HepG2 (cell line): ENCODE results near the gene ACOXL. TPM values are rescaled to one million over a fixed set of nuclear protein-coding genes. Genes with fewer than 3 reads are reported as not detected.

Source experiments
- ATAC-seq: fragments of 200-7000 bp; cut with Tn5 transposase; 3 replicates; pipeline ENCODE4 v1.9.1; 2020; ENCODE audit warnings: mild to moderate bottlenecking, moderate library complexity
- BruUV-seq: library from RNA; stranded (reverse); fragments of 400-500 nt; replicated peaks from 2 replicates; lab custom pipeline; 2021; lab: Mats Ljungman, UMichigan
- CTCF ChIA-PET: fragments of 300-600 bp; formaldehyde crosslinking; extraction: SDS; loops from one replicate; lab custom pipeline; 2021; ENCODE audit warnings: low total read pairs, inconsistent platforms, low intra/inter-chr PET ratio; lab: Yijun Ruan, JAX
- POLR2A ChIA-PET: fragments of 350-600 bp; sonication (Branson Sonifier 250); formaldehyde crosslinking; loops from one replicate; lab custom pipeline; 2020; ENCODE audit warnings: antibody characterized with exemption, inconsistent platforms; lab: Yijun Ruan, JAX
- DNase-seq: peaks from one replicate; pipeline ENCODE4 v3.0.0-alpha.2; 2015; ENCODE audit warnings: low spot score
- FAIRE-seq: peaks from 3 replicates; lab custom pipeline; 2011; peaks lifted over from hg19 to GRCh38; lab: Jason Lieb, UNC
- H2AFZ ChIP-seq: one replicate; pipeline ENCODE4 v1.6.1; 2011; ENCODE audit warnings: low read length, inconsistent platforms
- H3K27ac ChIP-seq: fragments of 300-600 bp; 3 replicates; pipeline ENCODE4 v1.8.0; 2011; ENCODE audit warnings: mixed run types, mild to moderate bottlenecking, mixed read lengths, low read length, inconsistent platforms; ENCODE audit not compliant: insufficient read depth; ENCODE audit errors: extremely low read length
- H3K27me3 ChIP-seq, 2 experiments: fragments of 200-600 bp in 1 of 2; 2 replicates in 1 of 2; 3 replicates in 1 of 2; pipeline versions ENCODE4 v1.6.0 to v1.8.0; 2011; ENCODE audit warnings: low read length in 2 of 2, mild to moderate bottlenecking in 2 of 2, moderate library complexity in 2 of 2, inconsistent platforms in 1 of 2; ENCODE audit not compliant: insufficient read depth in 2 of 2, control insufficient read depth in 1 of 2
- H3K36me3 ChIP-seq, 2 experiments: fragments of 200-600 bp in 1 of 2; replicated peaks in 1 of 2; 2 replicates in 1 of 2; 3 replicates in 1 of 2; pipeline versions ENCODE4 v1.5.1 to v1.8.0; 2011; ENCODE audit warnings: low read length in 2 of 2, inconsistent platforms in 1 of 2; ENCODE audit not compliant: insufficient read depth in 2 of 2, control insufficient read depth in 1 of 2
- H3K4me1 ChIP-seq: 2 replicates; pipeline ENCODE4 v1.5.1; 2012; ENCODE audit warnings: low read length, inconsistent platforms; ENCODE audit not compliant: insufficient read depth
- H3K4me2 ChIP-seq: 2 replicates; pipeline ENCODE4 v1.6.0; 2011; ENCODE audit warnings: low read depth, low read length, inconsistent platforms
- H3K4me3 ChIP-seq, 3 experiments: fragments of 200-600 bp in 1 of 3; sonication (generic), shearing (Covaris generic) in 1 of 3; replicated peaks in 1 of 3; 2 replicates each; pipeline ENCODE4 v1.5.1; 2011 to 2016; ENCODE audit warnings: low read length in 3 of 3, inconsistent platforms in 2 of 3, low read depth in 2 of 3, mild to moderate bottlenecking in 2 of 3, control low read depth in 1 of 3, mixed read lengths in 1 of 3; ENCODE audit not compliant: insufficient read depth in 1 of 3
- H3K79me2 ChIP-seq: one replicate; pipeline ENCODE4 v1.6.1; 2011; ENCODE audit warnings: low read length, inconsistent platforms; ENCODE audit not compliant: insufficient read depth
- H3K9ac ChIP-seq: 2 replicates; pipeline ENCODE4 v1.6.0; 2011; ENCODE audit warnings: mild to moderate bottlenecking, low read depth, low read length, inconsistent platforms; ENCODE audit not compliant: insufficient read depth
- H3K9me3 ChIP-seq: 2 replicates; pipeline ENCODE4 v1.5.1; 2012; ENCODE audit warnings: mild to moderate bottlenecking, low read length
- H4K20me1 ChIP-seq: 2 replicates; pipeline ENCODE4 v1.6.0; 2011; ENCODE audit warnings: inconsistent platforms, mild to moderate bottlenecking, low read length, moderate library complexity; ENCODE audit not compliant: insufficient read depth
- GPBP1L1 ChIP-seq: sonication (generic); formaldehyde crosslinking; IDR thresholded peaks from 2 replicates; pipeline ENCODE4 v1.5.0; 2020; ENCODE audit warnings: mild to moderate bottlenecking, missing genetic modification reagents
- KDM6A ChIP-seq: IDR thresholded peaks from 2 replicates; pipeline ENCODE4 v1.6.1; 2016; ENCODE audit warnings: low read depth
- POLR2G ChIP-seq: fragments of 200-400 bp; formaldehyde crosslinking; IDR thresholded peaks from 2 replicates; pipeline ENCODE4 v1.6.1; 2018; ENCODE audit warnings: mild to moderate bottlenecking, low read depth, low read length, moderate library complexity
- SNRNP70 ChIP-seq: fragments of 200-400 bp; formaldehyde crosslinking; IDR thresholded peaks from 2 replicates; pipeline ENCODE4 v1.6.1; 2017; ENCODE audit warnings: mild to moderate bottlenecking, low read depth, low read length, moderate library complexity
- STAT5B ChIP-seq: sonication (generic); formaldehyde crosslinking; IDR thresholded peaks from 2 replicates; pipeline ENCODE4 v1.4.0; 2020; ENCODE audit warnings: missing genetic modification reagents
- ZBED4 ChIP-seq: sonication (generic); formaldehyde crosslinking; IDR thresholded peaks from 2 replicates; pipeline ENCODE4 v1.4.0; 2020; ENCODE audit warnings: missing genetic modification reagents, borderline replicate concordance
- ZNF34 ChIP-seq: sonication (generic); formaldehyde crosslinking; IDR thresholded peaks from 2 replicates; pipeline ENCODE4 v1.4.0; 2020; ENCODE audit warnings: mild to moderate bottlenecking, missing genetic modification reagents, borderline replicate concordance
- ZNF83 ChIP-seq: sonication (generic); formaldehyde crosslinking; IDR thresholded peaks from 2 replicates; pipeline ENCODE4 v1.4.0; 2020; ENCODE audit warnings: missing genetic modification reagents, mild to moderate bottlenecking, borderline replicate concordance
- ZNF878 ChIP-seq: sonication (generic); formaldehyde crosslinking; IDR thresholded peaks from 2 replicates; pipeline ENCODE4 v1.8.1; 2023; ENCODE audit warnings: mild to moderate bottlenecking, missing genetic modification reagents, moderate library complexity
- ZNF883 ChIP-seq: sonication (generic); formaldehyde crosslinking; IDR thresholded peaks from 2 replicates; pipeline ENCODE4 v1.5.1; 2020; ENCODE audit warnings: mild to moderate bottlenecking, missing genetic modification reagents; ENCODE audit errors: not compliant biosample characterization
- WGBS: methylation state at CpG from one replicate; pipeline ENCODE4 v1.1.6; 2017; ENCODE audit warnings: low lambda C conversion rate; 5-methylcytosine and 5-hydroxymethylcytosine counted together
- in situ Hi-C: cut with HindIII; loops from 2 replicates; pipeline ENCODE4 v1.10.0; 2017; ENCODE audit warnings: low pct_unique_long_range_greater_than_20kb; ENCODE audit not compliant: extremely low pct_ligation_motif_present
- intact Hi-C: fragments of 100-400 bp; cut with micrococcal nuclease; formaldehyde crosslinking; loops from one replicate; pipeline ENCODE4 v1.10.0; 2022; ENCODE audit not compliant: unreplicated experiment
- polyA plus RNA-seq, 8 experiments: library from polyadenylated mRNA; depleted of rRNA in 3 of 8; stranded (reverse) in 7 of 8; unstranded in 1 of 8; fragments of >200 nt; fragmentation: Illumina TruSeq in 4 of 8; extraction: Trizol in 4 of 8; gene quantifications; 2 replicates each; pipeline versions ENCODE4 v1.2.1 to v1.2.3, GENCODE V29; 2011 to 2016; ENCODE audit warnings: low read depth in 4 of 8, missing spikeins in 1 of 8, mixed read lengths in 1 of 8; ENCODE audit not compliant: insufficient read depth in 1 of 8
- total RNA-seq, 5 experiments: library from RNA; depleted of rRNA; stranded (reverse); fragments of >200 nt; fragmentation: Illumina TruSeq; extraction: Trizol; gene quantifications; 2 replicates each; pipeline ENCODE4 v1.2.3, GENCODE V29; 2016; ENCODE audit warnings: low read depth in 1 of 5
- TF ChIP-seq, protein P1 (sequence below): sonication (generic); formaldehyde crosslinking; IDR thresholded peaks from 2 replicates; pipeline ENCODE4 v1.8.0; 2022; ENCODE audit warnings: mild to moderate bottlenecking, missing genetic modification reagents, moderate library complexity
- TF ChIP-seq, protein P2 (sequence below): sonication (generic); formaldehyde crosslinking; IDR thresholded peaks from 2 replicates; pipeline ENCODE4 v1.4.0; 2020; ENCODE audit warnings: missing genetic modification reagents

The ACOXL gene
- total and polyA plus RNA-seq, 2 of the 13 experiments (the other 11 are each of a cell fraction or from before 2014, with no cell fraction given), result not detected

- in situ Hi-C loops, result no loop called here
- 6% methylated on average over 4 of the region's 4 CpGs for WGBS
Observed at GRCh38 chr2:110998311-110998710, 265.9 kb downstream of the ACOXL start.

DNA sequence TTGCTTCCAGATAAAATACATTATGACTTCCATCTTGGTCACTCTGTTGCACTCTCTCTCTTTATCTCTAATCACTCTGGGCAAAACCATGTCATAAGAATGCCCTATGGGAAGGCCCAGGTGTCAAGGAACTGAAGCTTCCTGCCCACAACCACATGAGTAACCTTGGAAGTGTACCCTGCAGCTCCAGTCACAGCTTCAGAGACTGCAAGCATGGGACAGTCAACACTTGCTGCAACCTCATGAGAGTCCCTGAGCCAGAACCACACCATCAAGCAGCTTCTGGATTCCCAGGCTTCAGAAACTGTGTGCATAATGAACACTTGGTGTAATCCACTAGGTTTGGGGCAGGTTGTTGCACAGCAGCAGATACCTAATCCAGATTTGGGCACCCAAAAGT, 267.3 kb downstream of the ACOXL start:
- H3K9me3 ChIP-seq, result no peaks in the 10 kb centered on the region
- no TSS peak for BruUV-seq
- DNase-seq (no peak), ATAC-seq (no peak), FAIRE-seq (no peak)
- H4K20me1 ChIP-seq, result no peaks in the 10 kb centered on the region
- no peak overlapping the region for H3K9ac ChIP-seq
- no peak overlapping the region for H3K27ac ChIP-seq
- intact Hi-C loops, result no loop called here
- peaks cover 0 to 32% of the 10 kb centered on the region in 2 experiments; a peak in 3 of 5 replicates for H3K27me3 ChIP-seq
- no peak overlapping the region for H3K4me3 ChIP-seq
- in situ Hi-C loops, result no loop called here
- H3K79me2 ChIP-seq, result no peaks in the 10 kb centered on the region
- H3K36me3 ChIP-seq, result no peaks in the 10 kb centered on the region
- no peak overlapping the region for H3K4me2 ChIP-seq
- CTCF ChIA-PET, result no interaction called here
- H3K4me1 ChIP-seq, result no peaks in the 10 kb centered on the region
- POLR2A ChIA-PET, result no interaction called here
- H2AFZ ChIP-seq, result no peak overlapping the region
- TF ChIP-seq STAT5B (CRISPR knock-in tag), result no peak
- TF ChIP-seq ZBED4 (CRISPR knock-in tag), result no peak
- TF ChIP-seq ZNF878 (CRISPR knock-in tag), result no peak
- no peak for TF ChIP-seq GPBP1L1 (CRISPR knock-in tag)
- TF ChIP-seq SNRNP70, result no peak
- no peak for TF ChIP-seq KDM6A (CRISPR knock-in tag)
- TF ChIP-seq, protein P1, sequence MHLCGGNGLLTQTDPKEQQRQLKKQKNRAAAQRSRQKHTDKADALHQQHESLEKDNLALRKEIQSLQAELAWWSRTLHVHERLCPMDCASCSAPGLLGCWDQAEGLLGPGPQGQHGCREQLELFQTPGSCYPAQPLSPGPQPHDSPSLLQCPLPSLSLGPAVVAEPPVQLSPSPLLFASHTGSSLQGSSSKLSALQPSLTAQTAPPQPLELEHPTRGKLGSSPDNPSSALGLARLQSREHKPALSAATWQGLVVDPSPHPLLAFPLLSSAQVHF (CRISPR knock-in tag), result no peak

More at GRCh38 chr2:110998311-110998710, 265.9 kb downstream of the ACOXL start:
- H3K9ac ChIP-seq, result no peak overlapping the region
- intact Hi-C loops, result no loop called here
- TF ChIP-seq POLR2G, result no peak
- TF ChIP-seq ZNF83 (CRISPR knock-in tag), result no peak
- TF ChIP-seq ZNF883 (CRISPR knock-in tag), result no peak
- TF ChIP-seq, protein P2, sequence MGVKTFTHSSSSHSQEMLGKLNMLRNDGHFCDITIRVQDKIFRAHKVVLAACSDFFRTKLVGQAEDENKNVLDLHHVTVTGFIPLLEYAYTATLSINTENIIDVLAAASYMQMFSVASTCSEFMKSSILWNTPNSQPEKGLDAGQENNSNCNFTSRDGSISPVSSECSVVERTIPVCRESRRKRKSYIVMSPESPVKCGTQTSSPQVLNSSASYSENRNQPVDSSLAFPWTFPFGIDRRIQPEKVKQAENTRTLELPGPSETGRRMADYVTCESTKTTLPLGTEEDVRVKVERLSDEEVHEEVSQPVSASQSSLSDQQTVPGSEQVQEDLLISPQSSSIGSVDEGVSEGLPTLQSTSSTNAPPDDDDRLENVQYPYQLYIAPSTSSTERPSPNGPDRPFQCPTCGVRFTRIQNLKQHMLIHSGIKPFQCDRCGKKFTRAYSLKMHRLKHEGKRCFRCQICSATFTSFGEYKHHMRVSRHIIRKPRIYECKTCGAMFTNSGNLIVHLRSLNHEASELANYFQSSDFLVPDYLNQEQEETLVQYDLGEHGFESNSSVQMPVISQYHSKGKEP, result no peak
- TF ChIP-seq ZNF34 (CRISPR knock-in tag), result no peak
- peaks cover 0 to 27% of the 10 kb centered on the region in 2 experiments; a peak in 2 of 5 replicates for H3K27me3 ChIP-seq
- no peaks in the 10 kb centered on the region for H3K36me3 ChIP-seq
- POLR2A ChIA-PET, result no interaction called here
- no peak overlapping the region for H3K4me2 ChIP-seq
- ATAC-seq (no peak), DNase-seq (no peak), FAIRE-seq (no peak)
- H4K20me1 ChIP-seq, result no peaks in the 10 kb centered on the region
- CTCF ChIA-PET, result no interaction called here
- H3K79me2 ChIP-seq, result no peaks in the 10 kb centered on the region
- no peaks in the 10 kb centered on the region for H3K9me3 ChIP-seq
- H2AFZ ChIP-seq, result no peak overlapping the region
- no peak overlapping the region for H3K4me3 ChIP-seq
- no peak overlapping the region for H3K27ac ChIP-seq
- no TSS peak for BruUV-seq
- H3K4me1 ChIP-seq, result no peaks in the 10 kb centered on the region
